Keratinocyte (primary cell): ENCODE results near the gene ARHGAP35. TPM values are rescaled to one million over a fixed set of nuclear protein-coding genes. Genes with fewer than 3 reads are reported as not detected.

ENCODE experiments used
- DNase-seq: peaks from one replicate; pipeline ENCODE4 v3.0.0-alpha.2; 2011; ENCODE audit warnings: low read depth, missing footprints, low spot score
- FAIRE-seq: peaks from 2 replicates; lab custom pipeline; 2011; peaks lifted over from hg19 to GRCh38; lab: Jason Lieb, UNC
- H2AFZ ChIP-seq: 2 replicates; pipeline ENCODE4 v1.6.0; 2012; ENCODE audit warnings: low read length, control low read depth, inconsistent platforms; ENCODE audit not compliant: control insufficient read depth
- H3K27ac ChIP-seq: 2 replicates; pipeline ENCODE4 v1.5.1; 2011; ENCODE audit warnings: low read length; ENCODE audit not compliant: control insufficient read depth, insufficient read depth
- H3K27me3 ChIP-seq: 3 replicates; pipeline ENCODE4 v1.6.0; 2011; ENCODE audit warnings: low read length; ENCODE audit not compliant: control insufficient read depth, insufficient read depth; ENCODE audit errors: extremely low read depth
- H3K36me3 ChIP-seq, 2 experiments: 2 replicates in 1 of 2; 3 replicates in 1 of 2; pipeline ENCODE4 v1.5.1; 2011; ENCODE audit warnings: low read length in 2 of 2, mild to moderate bottlenecking in 1 of 2; ENCODE audit not compliant: control insufficient read depth in 2 of 2, insufficient read depth in 2 of 2; ENCODE audit errors: extremely low read depth in 1 of 2
- H3K4me1 ChIP-seq: 3 replicates; pipeline ENCODE4 v1.5.1; 2011; ENCODE audit warnings: low read length; ENCODE audit not compliant: control insufficient read depth, insufficient read depth; ENCODE audit errors: extremely low read depth
- H3K4me2 ChIP-seq: 3 replicates; pipeline ENCODE4 v1.6.0; 2011; ENCODE audit warnings: low read depth, low read length; ENCODE audit not compliant: control insufficient read depth, insufficient read depth; ENCODE audit errors: extremely low read depth
- H3K4me3 ChIP-seq, 3 experiments: fragments of 200-600 bp in 1 of 3; sonication (generic) in 1 of 3; 2 replicates in 2 of 3; 3 replicates in 1 of 3; pipeline ENCODE4 v1.5.1; 2011 to 2016; ENCODE audit warnings: low read length in 3 of 3, mild to moderate bottlenecking in 3 of 3, control low read depth in 2 of 3, inconsistent platforms in 1 of 3, low read depth in 1 of 3, mixed read lengths in 1 of 3, mixed run types in 1 of 3, moderate library complexity in 1 of 3; ENCODE audit not compliant: control insufficient read depth in 2 of 3, insufficient read depth in 2 of 3; ENCODE audit errors: extremely low read depth in 1 of 3
- H3K79me2 ChIP-seq: 2 replicates; pipeline ENCODE4 v1.6.0; 2012; ENCODE audit warnings: low read length; ENCODE audit not compliant: control insufficient read depth, insufficient read depth
- H3K9ac ChIP-seq: 3 replicates; pipeline ENCODE4 v1.6.0; 2011; ENCODE audit warnings: low read length; ENCODE audit not compliant: control insufficient read depth, insufficient read depth; ENCODE audit errors: extremely low read depth
- H3K9me1 ChIP-seq: 3 replicates; pipeline ENCODE4 v1.6.0; 2011; ENCODE audit warnings: low read length; ENCODE audit not compliant: control insufficient read depth, insufficient read depth; ENCODE audit errors: extremely low read depth
- H3K9me3 ChIP-seq: 2 replicates; pipeline ENCODE4 v1.5.1; 2012; ENCODE audit warnings: low read depth, low read length; ENCODE audit not compliant: control insufficient read depth
- H4K20me1 ChIP-seq: 3 replicates; pipeline ENCODE4 v1.6.0; 2011; ENCODE audit warnings: low read length; ENCODE audit not compliant: control insufficient read depth, insufficient read depth; ENCODE audit errors: extremely low read depth
- CTCF ChIP-seq, 3 experiments: IDR thresholded peaks in 1 of 3; conservative IDR thresholded peaks in 1 of 3; optimal IDR thresholded peaks in 1 of 3; 2 replicates in 2 of 3; 3 replicates in 1 of 3; pipeline versions ENCODE3 to v1.5.1; 2011; ENCODE audit warnings: low read length in 3 of 3, mild to moderate bottlenecking in 3 of 3, moderate library complexity in 2 of 3, control low read depth in 1 of 3, inconsistent platforms in 1 of 3; ENCODE audit not compliant: insufficient read depth in 2 of 3; ENCODE audit errors: extremely low read depth in 1 of 3
- EZH2 ChIP-seq: IDR thresholded peaks from one replicate; pipeline ENCODE4 v1.6.1; 2012; ENCODE audit warnings: inconsistent platforms, mild to moderate bottlenecking, low read length, moderate library complexity
- dilution Hi-C: fragments of 300-500 bp; cut with MboI; formaldehyde crosslinking; loops from one replicate; pipeline ENCODE4 v1.7.0; 2020; ENCODE audit warnings: low sequenced_read_pairs; ENCODE audit not compliant: extremely low pct_ligation_motif_present
- polyA plus RNA-seq, 5 experiments: library from polyadenylated mRNA; depleted of rRNA in 3 of 5; stranded (reverse) in 3 of 5; stranded (forward) in 1 of 5; unstranded in 1 of 5; fragments of >200 nt; gene quantifications; 1 replicate in 1 of 5; 2 replicates in 3 of 5; 3 replicates in 1 of 5; pipeline versions ENCODE4 v1.2.1 to v1.2.3, GENCODE V29; 2011 to 2012; ENCODE audit warnings: missing spikeins in 2 of 5, low read depth in 1 of 5, low replicate concordance in 1 of 5

Gene ARHGAP35
- polyA plus RNA-seq, 1 donor (not counting 4 experiments of a cell fraction or from before 2014, with no cell fraction given), result 19.5 TPM

- no peak overlapping the region for H3K27ac ChIP-seq
- peaks cover 5% of the 10 kb centered on the region for H3K4me1 ChIP-seq
- no peaks in the 10 kb centered on the region for H4K20me1 ChIP-seq
- no peaks in the 10 kb centered on the region for H3K9me1 ChIP-seq
- no peak overlapping the region for H3K4me3 ChIP-seq
- H3K79me2 ChIP-seq, result no peaks in the 10 kb centered on the region
- TF ChIP-seq EZH2 (no peak), CTCF (optimal IDR thresholded peaks at IDR 0.05 in 1 of 3, IDR thresholded peaks at IDR 0.05 in 1 of 3, conservative IDR thresholded peaks at IDR 0.05 in 1 of 3; ENCODE audit: extremely low read depth in 1 of 3, insufficient read depth in 2 of 3, low read length in 3 of 3) (no peak)
- H3K9ac ChIP-seq, result no peak overlapping the region
- H3K4me2 ChIP-seq, result no peak overlapping the region
- no peaks in the 10 kb centered on the region for H3K9me3 ChIP-seq
- H2AFZ ChIP-seq, result no peak overlapping the region
- FAIRE-seq, result no peak
- dilution Hi-C loops, result no loop called here
- H3K27me3 ChIP-seq, result no peaks in the 10 kb centered on the region
- DNase-seq, result no peak
- H3K36me3 ChIP-seq, result peaks cover 14 to 16% of the 10 kb centered on the region in 2 experiments
These were observed 25.8 kb upstream of the ARHGAP35 start for GRCh38 chr19:46834984-46835383.

- Histone ChIP-seq H3K4me2 (no peak overlapping the region), H3K9ac (no peak overlapping the region), H3K36me3 (peaks cover 23 to 32% of the 10 kb centered on the region in 2 experiments), H3K27me3 (no peaks in the 10 kb centered on the region), H2AFZ (no peak overlapping the region), H3K9me3 (no peaks in the 10 kb centered on the region), H4K20me1 (no peaks in the 10 kb centered on the region), H3K4me3 (no peak overlapping the region), H3K27ac (no peak overlapping the region), H3K4me1 (peaks cover 18% of the 10 kb centered on the region), H3K9me1 (no peaks in the 10 kb centered on the region), H3K79me2 (peaks cover 9% of the 10 kb centered on the region)
- DNase-seq (no peak), FAIRE-seq (no peak)
- dilution Hi-C loops, result no loop called here
- TF ChIP-seq CTCF (optimal IDR thresholded peaks at IDR 0.05 in 1 of 3, IDR thresholded peaks at IDR 0.05 in 1 of 3, conservative IDR thresholded peaks at IDR 0.05 in 1 of 3; ENCODE audit: extremely low read depth in 1 of 3, insufficient read depth in 2 of 3, low read length in 3 of 3) (no peak), EZH2 (no peak)
These were observed 22.6 kb upstream of the ARHGAP35 start for GRCh38 chr19:46838160-46838559.
